Neural progenitor cell (in vitro differentiated cells): ENCODE measurements around the gene KRTAP10-3.

Experiments used
- EZH2 ChIP-seq: fragments of 200-600 bp; sonication (generic); IDR thresholded peaks from 2 replicates; pipeline ENCODE4 v1.6.1; 2017; ENCODE audit warnings: antibody characterized with exemption, mild to moderate bottlenecking, moderate library complexity
- EZH2phosphoT487 ChIP-seq: fragments of 200-600 bp; sonication (generic); IDR thresholded peaks from 2 replicates; pipeline ENCODE4 v1.6.1; 2017; ENCODE audit warnings: antibody characterized with exemption
- TF ChIP-seq, protein P1 (sequence below): fragments of 200-600 bp; sonication (generic); IDR thresholded peaks from 2 replicates; pipeline ENCODE4 v1.5.1; 2017; ENCODE audit warnings: antibody characterized with exemption, mild to moderate bottlenecking

DNA sequence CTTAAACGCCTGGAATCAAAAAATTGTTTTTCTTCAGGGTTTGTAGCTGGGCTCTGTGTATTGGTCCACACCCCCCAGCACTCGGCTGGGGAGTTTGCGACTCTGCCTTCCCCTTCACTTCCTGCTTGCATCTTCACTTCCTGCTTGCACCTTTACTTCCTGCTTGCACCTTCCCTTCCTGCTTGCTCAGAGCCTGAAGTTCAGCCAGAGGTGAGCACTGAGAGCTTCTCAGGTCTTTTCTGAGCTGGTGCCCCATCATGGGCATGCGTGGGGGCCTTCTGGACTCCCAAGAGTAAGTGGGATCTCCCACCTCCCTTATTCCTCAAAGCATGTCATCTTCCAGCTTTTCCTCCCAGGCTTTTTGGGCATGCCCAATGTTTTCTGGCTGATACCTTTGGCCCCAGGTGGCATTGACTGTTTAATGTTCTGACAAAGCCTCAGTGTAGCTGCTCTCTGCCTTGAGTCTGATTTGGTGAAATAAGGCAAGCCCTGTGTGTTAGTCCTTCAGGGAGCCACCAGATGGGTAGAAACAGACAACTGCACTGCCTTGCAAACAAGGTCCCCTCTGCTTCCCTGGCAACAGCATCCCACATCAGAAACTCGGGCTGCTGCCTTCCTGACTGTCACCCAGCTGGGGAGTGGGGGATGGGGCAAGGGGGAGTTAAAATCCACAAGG, 10.8 kb downstream of the KRTAP10-3 start:
- TF ChIP-seq, protein P1, sequence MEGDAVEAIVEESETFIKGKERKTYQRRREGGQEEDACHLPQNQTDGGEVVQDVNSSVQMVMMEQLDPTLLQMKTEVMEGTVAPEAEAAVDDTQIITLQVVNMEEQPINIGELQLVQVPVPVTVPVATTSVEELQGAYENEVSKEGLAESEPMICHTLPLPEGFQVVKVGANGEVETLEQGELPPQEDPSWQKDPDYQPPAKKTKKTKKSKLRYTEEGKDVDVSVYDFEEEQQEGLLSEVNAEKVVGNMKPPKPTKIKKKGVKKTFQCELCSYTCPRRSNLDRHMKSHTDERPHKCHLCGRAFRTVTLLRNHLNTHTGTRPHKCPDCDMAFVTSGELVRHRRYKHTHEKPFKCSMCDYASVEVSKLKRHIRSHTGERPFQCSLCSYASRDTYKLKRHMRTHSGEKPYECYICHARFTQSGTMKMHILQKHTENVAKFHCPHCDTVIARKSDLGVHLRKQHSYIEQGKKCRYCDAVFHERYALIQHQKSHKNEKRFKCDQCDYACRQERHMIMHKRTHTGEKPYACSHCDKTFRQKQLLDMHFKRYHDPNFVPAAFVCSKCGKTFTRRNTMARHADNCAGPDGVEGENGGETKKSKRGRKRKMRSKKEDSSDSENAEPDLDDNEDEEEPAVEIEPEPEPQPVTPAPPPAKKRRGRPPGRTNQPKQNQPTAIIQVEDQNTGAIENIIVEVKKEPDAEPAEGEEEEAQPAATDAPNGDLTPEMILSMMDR: no peak
- TF ChIP-seq EZH2 (no peak), EZH2phosphoT487 (no peak)
